Mesenteric fat pad (tissue), 1 donor: ENCODE measurements around the gene DNAJC7. TPM values are rescaled to one million over a fixed set of nuclear protein-coding genes. Genes with fewer than 3 reads are reported as not detected.
"Not testable (repeated sequence)": the region's sequence is repeated elsewhere in the genome, so short reads cannot be mapped to it uniquely, and the experiment has no call there.

Experiments used
- DNase-seq: peaks from one replicate; pipeline ENCODE4 v3.0.0-alpha.2; 2020; ENCODE audit warnings: low spot score
- total RNA-seq: library from RNA; stranded (reverse); fragmentation: NEBNext Ultra II Directional; extraction: Animal tissue kit (Norgen Biotek cat#: 25700); gene quantifications from one replicate; pipeline ENCODE4 v1.2.1, GENCODE V29; 2021
- donor health status: DM: yes; HTN: yes; CAD: no.

Gene DNAJC7
- total RNA-seq, 1 donor from 2014 or later, result 74.8 TPM

DNA sequence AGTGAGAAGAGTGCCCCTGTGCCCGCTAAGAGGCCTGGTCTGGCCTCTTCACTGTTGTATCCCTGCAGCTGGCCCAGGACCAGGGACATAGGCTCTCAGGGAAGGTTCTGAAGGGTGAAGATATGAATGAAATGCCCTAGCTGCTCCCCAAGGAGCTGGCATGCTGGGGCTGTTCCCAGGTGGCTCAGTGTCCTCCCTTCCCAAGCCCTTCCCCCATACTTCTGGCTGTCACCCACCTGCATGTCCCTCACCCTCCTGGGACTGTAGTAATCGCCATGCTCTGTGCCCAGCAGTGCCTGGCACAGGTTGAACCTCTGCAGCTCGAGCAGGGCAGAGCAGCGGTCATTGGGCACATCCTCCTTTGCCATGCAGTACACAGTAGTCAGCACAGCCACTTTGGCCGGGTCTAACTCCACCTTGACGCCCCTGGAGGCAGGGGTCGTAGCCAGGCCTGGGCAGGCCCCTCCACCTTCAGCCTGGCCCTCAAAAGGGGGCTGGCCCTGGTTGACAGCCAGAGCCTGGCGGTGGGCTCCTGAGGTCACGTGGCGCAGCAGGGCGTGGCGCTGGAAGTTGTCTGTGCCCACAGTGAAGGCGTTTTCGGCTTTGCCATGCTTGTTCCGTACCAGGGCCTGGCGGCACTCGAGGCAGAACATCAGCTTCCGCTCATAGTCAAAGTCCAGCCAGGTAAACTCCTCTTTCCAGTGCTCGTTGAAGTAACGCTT, 25.5 kb upstream of the DNAJC7 start:
- no peak for DNase-seq

DNA sequence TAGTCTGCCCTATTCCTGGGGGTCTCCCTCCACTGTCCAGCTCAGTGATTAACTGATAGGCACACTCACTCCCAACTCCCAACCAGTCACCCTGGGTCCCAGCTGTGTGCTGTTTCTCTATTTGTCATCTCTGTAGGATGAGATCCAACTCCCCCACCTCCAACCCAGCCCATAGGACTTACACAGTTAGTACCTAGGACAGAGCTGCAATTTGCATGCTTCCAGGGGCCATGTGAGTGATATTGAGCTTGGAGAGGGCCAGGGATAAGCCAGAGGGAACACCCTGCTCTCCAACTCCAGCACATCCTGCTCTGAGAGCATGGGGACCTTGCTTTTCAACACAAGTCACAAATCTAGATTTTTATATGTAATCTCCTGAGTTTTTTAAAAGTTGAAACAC, 24.4 kb upstream of the DNAJC7 start:
- no peak for DNase-seq

DNA sequence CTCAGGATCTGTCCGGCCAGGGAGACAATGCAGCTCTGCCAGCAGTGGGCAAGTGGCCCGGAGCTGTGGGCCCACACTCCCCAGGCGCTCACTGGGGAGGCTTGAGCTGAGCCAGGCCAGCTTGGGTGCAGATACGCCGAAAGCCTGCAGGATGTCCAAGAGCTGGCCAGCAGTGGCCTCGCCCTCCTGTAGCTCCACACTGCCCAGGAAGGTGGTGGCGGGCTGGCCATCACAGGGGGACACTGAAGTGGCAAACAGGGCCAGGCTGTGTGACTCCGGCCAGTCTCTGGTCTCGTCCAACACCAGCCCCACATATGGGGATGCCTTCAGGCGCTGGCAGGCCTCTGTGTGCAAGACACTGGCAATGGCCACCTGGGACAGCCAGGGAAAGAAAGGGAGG, 23.6 kb upstream of the DNAJC7 start:
- no peak for DNase-seq

DNA sequence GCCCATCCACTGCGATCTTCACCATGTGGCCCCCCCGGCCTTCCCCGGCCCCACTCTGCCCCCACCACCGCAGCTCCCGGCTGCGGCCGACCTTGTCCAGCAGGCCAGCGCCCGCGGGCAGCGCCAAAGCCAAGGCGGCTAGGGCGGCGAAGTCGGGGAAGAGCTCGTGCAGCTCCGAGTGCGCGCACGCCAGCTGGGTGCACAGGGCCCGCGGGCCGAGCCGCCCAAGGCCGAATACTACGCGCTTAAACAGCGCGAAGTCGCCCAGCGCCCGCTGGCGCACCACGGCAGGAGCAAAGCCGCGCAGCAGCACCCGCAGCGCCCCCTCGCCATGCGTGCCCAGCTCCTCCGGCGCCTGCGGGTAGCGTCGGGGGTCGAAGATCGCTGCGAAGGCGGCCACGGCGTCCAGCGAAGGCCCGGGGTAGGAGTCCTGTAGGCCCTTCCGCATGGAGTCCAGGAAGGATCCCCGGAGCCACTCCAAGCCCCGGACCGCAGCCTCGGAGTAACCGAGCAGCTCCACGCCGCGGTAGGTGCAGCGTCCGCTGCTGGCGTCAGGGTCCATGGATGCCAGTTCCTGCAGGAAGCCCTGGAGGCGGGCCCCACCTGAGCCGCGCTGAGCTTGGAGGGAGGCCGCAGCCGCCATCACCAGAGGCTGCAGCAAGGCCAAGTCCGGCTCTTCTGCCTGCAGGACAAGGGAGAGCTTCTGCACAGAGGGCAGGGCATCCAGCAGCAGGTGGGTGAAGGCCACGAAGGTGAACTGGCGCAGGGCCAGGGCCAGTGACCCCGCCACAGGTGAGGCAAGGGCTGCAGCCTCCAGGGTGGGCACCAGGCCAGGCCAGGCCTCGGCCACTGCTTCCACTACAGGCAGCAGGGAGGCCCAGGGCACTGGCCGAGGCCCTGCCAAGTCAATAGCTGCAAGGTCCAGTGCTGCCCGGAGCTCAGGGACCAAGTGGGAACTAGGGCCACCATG, 22.8 kb upstream of the DNAJC7 start:
- DNase-seq, result no peak

DNA sequence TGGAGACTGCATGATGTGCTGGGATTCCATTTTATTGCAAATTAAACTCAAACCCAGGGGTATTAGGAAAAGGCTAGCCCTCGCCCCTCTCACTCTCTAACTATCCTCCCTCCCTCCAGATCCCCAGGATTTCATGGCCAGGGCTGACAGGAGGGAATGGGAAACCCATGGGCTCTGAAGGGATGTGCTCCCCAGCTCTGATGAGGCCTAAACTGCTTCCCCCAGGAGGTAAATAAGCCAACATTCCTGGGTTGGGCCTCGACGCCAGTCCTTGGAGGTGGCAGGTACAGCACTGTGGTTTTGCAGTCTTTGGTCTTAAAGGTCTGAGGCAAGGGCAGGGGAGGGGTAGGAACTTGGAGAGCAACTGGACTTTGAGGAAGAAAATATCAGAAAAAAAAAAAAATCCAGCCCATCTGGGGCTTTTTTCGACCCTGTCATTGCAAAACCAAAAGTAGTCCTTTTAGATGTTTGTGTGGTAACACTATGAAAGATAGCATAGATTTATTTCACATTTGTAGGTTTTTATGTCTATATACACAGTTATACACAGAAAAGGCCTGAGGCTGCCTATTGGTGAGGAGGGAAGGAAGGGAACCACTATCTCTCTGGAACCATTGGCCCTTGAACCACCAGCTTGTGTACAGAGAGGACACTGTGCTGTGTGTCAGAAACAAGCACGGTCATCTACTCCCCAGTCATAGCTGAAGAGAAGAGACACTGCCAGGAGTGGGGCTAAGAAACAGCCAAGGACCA, 21.2 kb upstream of the DNAJC7 start:
- DNase-seq, result no peak

DNA sequence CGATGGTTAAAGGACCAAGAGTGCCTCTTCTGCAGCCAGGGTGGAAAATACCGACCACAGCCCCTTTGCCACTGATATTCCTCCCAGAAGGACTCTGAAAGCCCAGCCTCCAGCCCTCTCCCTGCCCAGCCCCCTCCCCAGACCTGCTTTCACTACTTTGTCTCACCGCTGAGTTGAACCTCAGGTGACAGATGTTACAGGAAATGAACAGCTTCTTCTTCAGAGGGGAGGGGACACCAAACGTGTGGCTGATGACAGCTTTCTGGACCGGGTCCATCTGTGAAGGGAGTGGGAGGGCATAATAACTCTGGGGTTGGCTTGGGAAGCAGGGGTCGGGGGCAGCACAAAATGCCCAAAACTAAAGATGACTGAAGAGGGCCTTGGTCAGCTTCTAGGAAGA, 16.8 kb upstream of the DNAJC7 start:
- DNase-seq, result no peak

DNA sequence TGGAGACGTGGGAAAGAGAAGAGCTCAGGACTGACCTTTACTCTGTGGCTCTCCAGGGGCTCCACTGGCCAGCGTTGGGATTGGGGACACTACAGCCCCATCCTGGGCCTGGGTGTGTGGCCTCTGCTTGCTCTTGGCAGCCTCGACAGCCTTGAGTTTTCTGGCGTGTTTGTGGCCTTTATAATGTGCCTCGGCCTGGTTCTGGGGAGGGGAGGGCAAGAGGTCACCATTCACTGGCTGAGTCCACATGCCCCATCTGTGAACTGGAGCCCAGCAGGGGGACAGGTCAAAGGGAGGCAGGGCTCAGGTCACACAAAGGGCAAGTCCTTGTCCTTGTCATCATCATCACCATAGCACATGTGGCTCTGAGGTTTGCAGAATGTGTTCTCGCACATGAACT, 14.3 kb upstream of the DNAJC7 start:
- no peak for DNase-seq

DNA sequence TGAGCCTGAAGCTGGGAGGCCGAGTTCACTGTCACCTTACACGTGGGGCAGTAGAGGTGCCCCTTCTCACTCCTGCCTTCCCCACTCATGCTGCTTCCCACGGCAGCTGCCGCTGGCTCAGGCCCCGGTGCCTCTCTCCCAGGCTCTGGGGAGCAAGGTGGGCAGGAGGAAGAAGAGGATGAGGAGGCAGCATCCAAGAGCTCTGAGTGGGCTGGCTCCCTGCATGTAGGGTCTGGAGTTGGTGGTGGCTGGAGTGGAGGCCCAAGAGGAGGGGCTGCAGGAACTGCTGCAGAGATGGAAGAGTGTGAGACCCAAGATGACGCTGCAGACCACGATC, 11.5 kb upstream of the DNAJC7 start:
- DNase-seq, result no peak

DNA sequence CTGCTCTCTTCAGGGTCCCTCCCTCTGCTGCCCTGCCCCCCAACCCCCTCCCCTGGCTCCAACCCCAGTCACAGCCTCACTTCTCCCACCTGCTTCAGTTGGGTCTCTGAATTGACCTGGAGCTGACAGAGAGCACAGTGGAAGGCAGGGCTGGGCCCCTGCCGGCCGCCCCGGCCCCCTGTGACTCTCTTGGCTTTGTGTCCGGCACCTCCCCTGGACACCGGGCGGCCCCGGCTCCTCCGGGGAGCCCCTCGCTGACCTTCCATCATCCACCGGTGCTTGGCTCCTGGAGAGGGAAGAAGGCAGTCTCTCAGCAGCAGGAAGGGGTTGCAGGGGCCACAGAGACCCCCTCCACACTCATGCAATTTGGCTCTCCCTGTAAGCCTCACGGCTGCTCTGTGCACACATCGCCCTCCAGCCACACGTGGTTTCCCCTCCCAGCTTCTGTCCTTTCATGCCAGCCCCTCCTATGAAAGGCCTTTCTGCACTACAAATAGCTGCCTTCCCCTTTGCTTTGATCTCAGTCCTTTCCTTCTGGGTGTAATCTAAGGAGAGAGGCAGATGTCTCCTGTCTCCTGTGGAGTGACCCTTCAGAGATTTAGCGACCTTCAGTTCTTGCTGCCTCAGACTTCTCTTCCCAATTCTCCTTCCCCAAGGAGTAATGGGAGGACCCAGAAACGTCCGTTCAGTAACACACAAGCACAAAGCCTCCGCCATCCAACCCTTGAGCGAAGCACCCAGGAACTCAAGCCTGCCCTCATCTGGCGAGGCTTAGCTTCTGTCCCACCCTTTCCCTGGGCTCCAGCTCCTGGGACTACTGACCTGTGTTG, 10.9 kb upstream of the DNAJC7 start:
- no peak for DNase-seq

DNA sequence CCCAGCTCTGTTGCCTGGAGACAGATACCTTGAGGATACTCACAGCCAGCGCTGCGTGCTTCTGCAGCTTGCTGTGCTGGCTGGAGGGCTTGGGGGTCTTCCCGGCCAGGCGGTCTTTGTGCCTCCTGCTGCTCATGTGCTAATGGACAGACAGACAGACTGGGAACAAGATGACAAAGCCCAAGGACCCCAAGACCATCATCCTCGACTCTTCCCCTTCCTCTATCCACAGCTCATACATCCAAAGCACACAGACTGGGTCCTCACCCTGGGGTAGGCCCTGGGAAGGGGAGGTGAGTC, 10.3 kb upstream of the DNAJC7 start:
- no peak for DNase-seq

DNA sequence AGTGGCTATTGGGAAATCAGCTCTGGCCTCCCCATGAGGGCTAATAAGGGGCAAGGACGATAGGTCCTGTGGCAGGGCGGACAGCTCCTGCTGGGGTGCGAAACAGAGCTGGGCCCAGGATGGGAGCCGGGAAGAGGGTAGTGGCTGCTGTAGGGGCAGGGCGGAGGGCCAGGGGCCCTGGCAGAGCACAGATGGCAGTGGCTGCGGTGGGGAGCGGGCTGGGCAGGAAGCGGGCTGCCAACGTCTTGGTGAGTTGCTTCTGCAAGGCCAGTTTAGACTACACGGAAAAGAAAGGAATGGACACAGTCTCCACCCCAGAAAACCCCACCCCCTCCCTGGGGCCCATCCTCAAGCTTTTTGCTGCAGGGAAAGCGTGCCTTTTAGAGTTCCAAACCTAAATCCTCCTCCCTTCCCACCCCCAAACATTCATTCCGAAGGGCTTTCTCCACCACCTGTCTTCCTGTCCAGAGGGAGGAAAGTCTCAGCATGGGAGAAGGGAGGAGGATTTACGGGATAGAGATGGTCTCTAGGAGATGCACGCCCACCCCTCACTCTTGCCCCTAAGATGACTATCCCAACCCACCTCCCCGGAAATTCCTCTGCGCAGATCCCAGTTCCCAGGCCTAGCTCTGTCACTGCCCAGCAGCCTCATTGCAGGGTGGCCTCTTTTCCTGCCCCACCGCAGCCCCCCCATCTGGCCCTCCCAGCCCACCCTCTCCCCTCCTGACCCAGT, 9.8 kb upstream of the DNAJC7 start:
- DNase-seq, result no peak

DNA sequence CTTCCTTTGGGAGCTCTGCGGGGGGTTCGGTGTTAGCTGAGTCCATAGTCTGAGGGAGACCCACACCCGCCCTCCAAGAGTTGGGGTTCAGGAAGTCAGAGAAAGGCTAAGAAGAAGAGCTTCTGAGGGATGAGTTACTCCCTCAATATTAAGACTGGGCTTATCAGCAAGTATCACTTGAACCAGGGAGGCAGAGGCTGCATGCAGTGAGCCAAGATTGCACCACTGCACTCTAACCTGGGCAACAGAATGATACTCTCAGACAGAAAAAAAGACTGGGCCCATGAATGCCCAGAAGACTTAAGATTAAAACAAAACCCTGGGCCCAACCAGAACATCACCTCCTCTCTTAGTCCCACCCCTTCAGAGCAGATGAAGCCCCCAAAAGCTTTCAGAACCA, 8.7 kb upstream of the DNAJC7 start:
- DNase-seq, result no peak

DNA sequence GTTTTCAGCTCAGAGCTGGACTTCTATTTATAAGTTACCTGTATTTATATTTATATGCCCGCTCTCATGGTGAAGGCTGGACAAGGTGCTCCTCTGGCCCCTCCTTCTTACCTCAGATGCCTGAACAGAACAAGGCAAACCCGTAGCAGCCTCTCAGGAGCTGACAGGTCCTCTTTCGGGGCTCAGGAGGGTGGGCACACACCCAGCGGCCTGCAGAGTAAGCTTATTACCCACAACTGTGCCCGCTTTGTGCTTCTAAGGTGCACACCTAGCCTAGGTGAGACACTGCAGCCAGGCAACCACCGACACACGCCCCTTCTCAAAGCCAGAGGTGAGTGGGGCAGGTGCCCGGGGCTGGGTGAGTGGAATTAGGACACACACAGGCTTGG, 7.9 kb upstream of the DNAJC7 start:
- DNase-seq, result no peak

DNA sequence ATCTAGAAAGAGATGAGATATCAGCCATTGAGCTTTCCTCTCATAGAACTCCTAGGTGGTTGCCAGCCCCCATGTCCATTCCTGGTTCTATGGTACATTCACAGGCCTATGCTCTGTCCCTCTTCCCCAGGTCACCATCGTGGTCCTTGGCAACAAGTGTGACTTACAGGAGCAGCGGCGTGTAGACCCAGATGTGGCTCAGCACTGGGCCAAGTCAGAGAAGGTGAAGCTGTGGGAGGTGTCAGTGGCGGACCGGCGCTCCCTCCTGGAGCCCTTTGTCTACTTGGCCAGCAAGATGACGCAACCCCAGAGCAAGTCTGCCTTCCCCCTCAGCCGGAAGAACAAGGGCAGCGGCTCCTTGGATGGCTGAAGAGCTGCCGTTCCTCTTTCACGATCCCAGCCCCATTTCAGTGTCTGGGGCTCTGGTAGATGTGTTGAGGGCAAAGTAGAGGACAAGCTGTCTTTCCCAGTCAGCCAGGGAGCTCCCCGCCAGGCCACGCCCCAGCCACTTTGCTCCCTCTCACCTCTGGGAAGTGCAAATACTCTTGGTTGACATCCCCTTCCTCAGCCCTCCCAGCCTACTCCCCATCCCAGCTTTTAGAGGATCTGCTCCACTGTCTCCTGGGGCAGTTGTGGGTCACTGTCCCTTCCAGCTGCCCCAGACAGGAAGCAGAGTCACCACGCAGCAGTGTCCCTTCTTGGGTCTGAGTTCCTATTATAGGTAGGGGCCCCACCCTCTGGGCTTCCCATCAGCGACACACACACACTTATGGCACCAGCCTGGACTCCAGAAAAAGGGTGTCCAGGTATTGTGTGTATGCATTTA, 6.5 kb upstream of the DNAJC7 start:
- no peak for DNase-seq

DNA sequence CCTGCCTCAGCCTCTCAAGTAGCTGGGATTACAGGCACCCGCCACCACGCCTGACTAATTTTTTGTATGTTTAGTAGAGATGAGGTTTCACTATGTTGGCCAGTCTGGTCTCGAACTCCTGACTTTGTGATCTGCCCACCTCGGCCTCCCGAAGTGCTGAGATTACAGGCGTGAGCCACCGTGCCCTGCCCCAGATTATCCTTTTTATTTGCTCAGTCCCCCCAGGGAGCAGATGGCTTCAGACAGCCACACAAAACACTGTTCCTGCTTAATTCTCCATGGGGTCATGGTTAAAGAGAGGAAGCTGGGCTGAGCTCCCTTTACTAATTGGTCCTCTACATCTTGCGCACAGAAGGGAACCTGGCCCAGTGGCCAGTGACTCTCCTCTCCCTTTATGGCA, 3.6 kb upstream of the DNAJC7 start:
- DNase-seq, result not testable (repeated sequence)

DNA sequence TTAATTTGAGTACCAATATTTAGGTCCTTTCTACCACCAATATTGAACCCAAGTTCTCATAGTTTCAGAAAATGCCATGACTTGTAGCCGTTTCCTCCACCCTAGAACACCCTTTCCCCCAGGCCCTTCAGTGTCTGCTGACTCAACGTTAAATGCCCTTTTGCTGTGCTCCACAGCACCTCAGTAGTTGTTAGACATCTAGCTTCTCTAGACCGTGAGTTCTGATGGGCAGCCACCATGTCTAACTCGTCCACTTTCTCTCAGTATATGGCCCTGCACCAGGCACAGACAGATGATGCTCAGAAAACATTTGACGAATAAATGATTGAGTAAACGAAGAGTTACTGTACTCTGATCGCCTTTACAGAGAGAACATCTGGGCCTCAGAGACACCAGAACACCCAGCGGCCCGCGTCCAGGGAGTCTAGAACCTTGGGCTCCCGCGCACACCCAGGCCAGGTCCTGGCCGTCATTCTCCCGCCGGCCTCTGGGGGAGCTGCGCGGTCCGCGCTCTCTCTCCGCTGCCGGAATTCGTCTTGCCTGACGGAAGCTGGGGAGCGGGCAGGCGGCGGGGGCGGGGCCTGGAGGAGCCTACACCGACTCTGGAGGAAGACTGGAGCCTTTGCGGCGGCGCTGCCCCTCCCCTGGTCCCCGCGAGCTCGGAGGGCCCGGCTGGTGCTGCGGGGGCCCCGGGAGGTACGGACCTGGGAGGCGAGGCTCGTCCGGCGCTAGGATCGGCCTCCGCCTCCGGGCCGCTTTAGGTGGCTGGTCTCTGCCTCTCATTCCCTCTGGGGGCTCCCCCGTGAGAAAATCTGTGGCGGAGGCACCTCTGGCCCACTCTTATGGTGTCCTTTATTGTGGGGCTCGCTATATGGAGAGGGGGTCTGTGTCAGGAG, 2.5 kb upstream of the DNAJC7 start, which contains the start of gene NKIRAS2:
TSS of gene NKIRAS2 (plus strand) at position 582 of the 896 bp plus-strand sequence. CDS start 1,488 bp downstream, outside the sequence.
- peak; percentile 99 for DNase-seq

DNA sequence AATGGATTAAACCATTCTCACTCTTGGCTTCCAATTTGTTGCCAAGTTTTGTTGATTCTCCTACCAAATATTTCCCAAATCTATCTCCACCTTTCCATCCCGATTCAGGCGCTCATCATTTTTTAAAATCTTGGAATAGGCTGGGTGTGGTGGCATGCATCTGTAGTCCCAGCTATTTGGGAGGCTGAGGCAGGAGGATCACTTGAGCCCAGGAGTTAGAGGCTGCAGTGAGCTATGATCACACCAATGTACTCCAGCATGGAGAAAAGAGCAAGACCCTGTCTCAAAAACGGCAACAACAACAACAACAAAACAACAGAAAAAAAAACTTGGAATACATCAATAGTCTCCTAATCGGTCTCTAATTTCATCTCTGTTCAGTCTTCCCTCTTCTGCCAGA, 1.7 kb upstream of the DNAJC7 start:
- no peak for DNase-seq

DNA sequence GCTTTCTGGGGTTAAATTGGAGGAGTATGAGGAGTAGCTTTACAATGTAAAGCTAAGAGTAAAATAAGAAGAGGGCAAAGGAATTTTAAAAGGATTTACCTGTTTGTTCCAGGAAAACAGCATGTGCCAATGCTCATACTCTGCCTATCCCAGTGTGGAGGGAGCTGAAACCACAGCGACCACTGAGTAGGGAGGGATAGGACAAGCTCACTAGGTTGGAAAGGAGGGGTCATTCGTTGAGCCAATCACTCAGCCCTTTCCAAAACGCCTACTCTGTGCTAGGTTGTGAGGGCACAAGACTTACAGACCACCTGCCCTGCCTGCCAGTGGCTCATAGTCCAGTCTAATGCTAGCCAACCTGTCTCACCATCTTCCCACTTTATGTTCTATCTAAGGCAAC, 1.1 kb upstream of the DNAJC7 start:
- no peak for DNase-seq

DNA sequence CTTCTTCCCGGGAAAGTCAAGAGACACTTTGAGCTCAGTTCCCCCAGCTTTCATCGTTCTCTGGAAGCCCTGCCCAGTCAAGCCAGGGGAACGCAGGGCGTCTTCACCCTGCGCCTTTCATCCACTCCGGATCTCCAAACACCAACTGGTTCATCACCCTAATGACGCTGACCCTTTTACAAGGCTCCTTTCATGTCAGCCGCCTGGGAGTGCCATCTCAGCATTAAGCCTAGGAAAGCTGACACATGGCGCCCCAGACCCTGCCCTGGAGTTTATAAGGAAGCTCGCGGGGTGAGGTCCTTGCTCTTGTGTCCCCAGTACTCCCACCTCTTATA, 594 bp upstream of the DNAJC7 start:
- no peak for DNase-seq
